NCI-H2081 treated with DMSO at 0.1 percent for 48 hours (cell line): ENCODE results near the gene ENTREP1.
"Not testable (repeated sequence)": the region's sequence is repeated elsewhere in the genome, so short reads cannot be mapped to it uniquely, and the experiment has no call there.

Experiments used
- DNase-seq: peaks from one replicate; lab custom pipeline; 2025; lab: John Stamatoyannopoulos, UW

The ENTREP1 gene

DNA sequence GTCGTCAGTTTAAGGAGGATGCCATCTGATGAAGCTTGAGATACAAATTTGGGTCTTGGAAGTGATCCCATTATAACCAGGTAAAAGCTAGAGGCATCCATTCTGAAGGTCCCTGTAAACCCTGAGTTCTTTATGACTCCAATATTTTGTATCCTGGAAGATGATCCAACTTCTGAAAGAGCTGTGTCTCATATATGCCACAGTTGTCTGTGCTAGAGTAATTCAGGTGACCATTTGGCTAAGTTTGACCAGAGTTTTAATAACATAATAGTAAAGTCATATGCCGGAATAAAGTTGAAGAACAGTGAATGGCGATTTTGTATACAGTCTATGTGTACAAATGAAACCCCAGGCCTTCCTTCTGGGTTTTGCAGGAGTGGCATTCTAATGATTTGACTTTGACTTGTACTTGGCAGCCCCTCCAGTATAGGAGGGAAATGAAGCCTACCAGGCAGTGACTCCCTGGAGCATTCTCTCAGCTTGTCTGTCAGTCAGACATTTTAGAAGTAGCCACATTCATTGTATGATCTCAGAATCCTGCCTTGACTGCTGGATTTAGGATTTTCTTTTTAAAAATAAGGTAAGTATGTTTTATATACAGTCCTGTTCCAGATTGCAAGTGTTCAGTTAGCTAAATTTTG, 39.6 kb downstream of the ENTREP1 start:
- DNase-seq, result no peak

DNA sequence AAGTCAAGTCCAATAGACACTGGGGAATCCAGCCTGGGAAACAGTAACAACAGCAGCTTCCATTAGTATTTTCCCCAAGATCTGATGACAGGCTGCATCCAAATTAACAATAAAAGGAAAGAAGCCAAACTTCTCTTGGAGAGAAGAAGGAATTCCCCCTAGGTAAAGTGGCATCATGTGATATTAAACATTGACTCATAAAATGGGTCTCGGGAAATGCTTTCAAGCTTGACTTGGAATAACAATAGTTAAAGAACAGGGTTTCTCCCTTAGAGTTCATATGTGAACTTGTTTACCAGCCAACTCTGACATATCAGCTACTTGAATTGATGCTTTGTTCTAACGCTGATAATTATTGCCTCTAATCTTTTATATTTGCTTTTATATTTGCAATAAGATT, 45.4 kb downstream of the ENTREP1 start:
- DNase-seq, result no peak

DNA sequence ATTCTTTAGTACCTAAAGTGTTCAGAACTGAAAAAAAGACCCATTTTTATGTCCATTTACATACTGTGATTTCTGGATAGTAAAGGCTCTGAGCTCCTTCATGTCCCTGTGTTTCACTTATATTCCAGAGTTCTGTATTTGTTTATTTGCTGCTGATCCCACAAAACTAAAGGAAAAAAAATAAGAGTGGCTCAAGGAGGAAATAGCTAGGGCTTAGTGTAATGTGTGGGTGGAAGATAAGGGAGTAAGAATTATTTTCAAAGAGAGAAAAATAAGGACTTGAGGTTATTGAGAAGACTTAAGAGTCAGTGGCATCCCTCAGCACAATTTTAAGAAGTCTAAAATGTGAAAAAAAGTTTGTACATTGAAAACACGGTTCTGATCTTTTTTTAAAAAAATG, 46.0 kb downstream of the ENTREP1 start:
- DNase-seq, result no peak

DNA sequence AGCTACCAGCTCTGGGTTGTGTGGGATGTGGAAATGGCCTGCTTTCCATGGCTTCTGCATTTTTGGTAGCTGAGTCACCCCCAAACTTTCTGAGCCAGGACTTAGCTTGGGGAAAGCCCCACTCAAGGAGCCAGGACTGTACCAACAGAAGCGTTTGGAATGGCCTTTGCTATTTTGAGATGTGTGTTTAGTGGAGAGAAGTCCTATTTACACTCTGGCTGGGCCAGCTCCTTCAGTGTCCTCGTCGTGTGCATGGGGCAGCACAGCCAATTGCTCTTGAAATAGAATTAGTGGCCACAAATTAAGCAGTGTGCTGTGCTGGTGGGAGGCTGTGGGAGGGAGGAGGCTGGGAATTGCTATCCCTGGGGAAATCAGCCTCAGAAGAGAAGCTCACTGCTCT, 51.6 kb downstream of the ENTREP1 start:
- no peak for DNase-seq

DNA sequence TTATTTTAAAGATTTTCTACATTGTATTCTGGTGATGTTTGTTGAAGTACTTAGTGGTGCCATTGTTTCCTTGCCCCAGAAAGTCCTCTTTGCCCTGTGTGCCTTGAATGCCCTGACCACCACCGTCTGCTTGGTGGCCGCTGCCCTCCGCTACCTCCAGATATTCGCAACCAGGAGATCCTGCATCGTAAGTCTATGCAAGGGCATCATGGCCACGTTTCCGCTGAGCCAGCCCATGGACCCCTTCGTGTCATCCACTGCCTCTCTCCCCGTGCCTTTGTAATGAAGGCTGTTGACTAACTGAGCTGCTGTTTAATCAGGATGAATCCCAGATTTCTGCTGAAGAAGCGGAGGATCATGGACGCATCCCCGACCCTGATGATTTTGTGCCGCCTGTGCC, 52.3 kb downstream of the ENTREP1 start:
- no peak for DNase-seq

DNA sequence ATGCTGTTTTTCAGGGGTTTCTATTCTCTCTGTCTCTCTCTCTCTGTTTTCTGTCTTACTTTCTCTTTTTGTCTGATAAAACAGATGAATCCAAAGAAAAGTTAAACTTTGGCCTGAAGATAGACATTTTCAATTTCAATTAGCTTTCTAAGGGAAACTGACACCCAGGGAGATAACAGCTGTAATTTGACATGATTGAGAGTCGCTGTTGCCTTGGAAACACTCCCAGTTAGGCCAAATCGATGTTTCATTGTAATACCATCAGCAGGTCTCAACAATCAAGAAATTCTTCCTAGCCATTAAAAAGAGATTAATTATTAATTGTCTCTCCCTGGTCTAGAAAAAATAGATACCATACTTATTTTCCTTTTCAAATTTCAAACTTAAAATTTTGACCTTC, 53.0 kb downstream of the ENTREP1 start:
- no peak for DNase-seq

DNA sequence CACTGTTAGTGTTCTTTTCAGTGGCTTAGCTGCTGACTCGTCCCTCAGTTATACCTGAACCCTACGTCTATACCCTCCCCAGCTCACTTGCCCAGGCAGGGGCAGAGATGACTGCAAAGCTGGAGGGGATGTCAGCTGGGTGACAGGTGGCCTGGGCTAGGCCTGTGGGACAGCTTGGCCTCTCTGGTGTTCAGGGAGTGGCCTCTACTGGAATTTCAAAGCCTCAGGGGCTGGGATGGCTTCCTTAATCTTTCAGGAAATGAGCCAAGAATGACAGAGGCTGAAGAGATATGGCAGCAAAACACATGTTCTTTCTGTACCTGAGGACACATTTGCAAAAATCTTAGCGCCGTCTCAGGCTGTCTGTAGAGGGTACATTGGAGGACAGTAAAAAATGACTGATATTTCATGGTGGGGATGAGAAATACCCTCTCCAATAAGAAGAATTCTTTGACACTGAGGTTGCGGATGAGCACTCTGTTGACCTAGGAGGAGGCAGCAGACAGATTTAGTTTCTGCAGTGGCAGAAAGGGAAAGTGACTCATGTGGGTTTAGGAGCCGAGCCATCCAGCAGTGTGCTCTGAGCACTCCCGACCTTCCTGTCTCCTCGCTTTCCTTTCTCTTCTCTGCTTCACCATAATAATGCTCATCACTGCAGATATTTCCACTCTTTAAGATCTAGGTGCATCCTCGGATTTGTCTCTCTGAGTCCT, 54.4 kb downstream of the ENTREP1 start:
- no peak for DNase-seq

DNA sequence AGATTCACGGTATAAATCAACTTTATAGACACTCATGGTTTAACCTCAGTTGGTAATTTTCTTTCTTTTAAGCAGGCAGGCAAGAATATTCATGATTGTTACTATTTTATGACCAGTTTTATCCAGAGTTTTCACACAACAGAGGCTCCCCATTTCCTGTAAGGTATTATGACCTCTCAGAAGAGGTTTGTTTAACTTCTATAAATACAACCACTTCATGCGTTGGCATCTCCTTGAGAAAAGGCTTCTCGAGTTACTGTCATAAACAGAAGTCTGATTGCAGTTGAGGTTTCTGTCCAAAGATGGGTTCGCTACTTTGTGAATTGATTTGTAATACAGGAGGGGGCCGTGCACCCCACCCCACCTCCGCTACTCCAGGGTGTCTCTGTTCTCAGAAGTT, 55.3 kb downstream of the ENTREP1 start:
- DNase-seq, result no peak

DNA sequence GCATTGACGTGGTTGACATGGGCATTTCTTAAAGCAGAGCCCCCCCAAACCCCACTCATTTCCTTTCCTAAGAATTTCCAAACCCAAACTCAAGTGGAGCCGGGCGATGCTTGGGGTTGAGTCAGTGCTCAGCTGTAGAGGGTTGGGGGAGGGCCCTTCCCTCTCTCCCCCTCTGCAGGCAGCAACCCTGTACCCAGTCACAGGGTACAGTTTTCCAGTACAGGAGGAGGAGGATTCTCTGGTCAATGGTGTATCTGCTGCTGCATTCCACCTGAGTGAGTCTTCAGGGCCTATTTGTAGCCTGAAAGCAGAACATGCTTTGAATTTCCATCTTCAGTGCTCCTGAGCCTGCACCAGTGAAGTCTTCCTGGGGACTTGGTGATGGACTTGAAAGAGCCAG, 55.8 kb downstream of the ENTREP1 start:
- DNase-seq, result no peak

DNA sequence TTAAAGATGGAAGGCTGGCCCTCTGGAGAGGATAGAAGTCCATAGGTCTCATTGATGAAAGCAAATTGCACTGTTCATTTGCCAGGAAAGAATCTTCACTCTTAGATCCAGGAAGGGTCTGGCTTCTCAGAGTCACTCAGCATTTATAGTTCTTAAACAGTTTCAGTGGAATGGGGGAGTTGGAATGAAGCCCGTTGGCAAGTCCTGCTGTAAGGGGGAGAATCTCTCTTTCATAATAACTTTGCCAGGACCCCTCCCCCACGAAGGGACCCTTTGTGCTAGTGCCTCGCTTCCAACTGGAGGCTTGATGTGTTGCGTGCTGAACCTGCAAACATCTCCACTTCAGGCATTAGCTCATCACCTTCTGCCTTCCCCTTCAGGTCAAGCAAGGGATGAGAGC, 57.1 kb downstream of the ENTREP1 start:
- no peak for DNase-seq

DNA sequence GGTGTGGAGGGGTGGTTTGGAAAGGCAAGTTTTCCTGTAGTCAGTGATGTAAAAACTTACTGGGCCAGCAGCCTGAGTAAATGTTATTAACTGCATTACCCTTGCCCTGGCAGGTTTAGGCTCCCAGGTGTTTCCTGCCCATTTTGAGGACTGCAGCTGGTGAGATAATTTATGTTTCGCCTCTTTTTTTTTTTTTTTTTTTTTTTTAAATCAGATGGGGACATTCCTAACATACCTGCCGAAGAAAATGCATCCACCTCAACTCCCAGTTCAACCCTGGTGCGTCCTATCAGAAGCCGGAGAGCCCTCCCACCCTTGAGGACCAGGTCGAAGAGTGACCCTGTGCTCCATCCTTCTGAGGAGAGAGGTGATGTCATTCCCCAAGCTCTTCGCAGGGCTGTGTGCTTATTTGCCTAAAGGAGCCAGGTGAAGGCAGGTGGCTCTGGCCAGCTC, 60.6 kb downstream of the ENTREP1 start:
- peak; percentile 14 for DNase-seq

DNA sequence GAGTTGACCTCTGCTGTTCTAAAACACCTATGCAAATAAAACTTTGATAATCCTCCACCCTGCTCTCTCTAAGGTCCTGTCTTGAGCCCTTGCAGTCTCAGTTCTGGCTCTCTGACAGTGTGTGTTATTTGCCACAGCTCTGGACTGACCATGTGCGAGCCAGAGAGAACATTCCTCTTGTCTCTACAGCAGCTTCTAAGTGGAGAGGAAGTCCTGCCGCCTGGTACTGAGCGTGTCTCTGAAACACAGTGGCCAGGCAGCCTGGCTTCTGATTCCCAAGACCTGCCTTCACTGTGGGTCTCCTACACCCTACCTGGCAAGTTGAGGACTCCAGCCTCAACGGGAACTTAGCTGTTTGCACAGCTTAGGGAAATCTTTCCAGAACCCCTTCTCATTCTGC, 61.6 kb downstream of the ENTREP1 start:
- DNase-seq, result no peak

DNA sequence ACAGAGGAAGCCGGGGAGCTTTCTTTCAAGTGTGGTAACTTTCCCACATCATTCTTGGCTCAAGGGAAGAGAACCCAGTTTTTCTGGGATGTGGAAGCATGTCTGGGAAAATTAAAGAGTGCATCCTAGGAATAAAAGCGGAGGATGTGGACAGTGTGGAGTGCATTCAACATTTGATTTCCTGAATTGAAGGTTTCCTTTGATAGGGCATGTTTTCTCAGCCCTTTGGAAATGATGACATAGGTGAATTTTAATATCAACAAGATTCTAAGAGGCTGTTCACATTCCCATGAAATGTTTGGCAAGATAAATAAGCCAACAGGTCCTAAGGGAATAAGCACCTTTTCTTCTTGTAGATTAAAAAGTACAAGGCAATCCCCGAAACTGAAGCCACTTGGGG, 63.6 kb downstream of the ENTREP1 start:
- DNase-seq, result no peak

DNA sequence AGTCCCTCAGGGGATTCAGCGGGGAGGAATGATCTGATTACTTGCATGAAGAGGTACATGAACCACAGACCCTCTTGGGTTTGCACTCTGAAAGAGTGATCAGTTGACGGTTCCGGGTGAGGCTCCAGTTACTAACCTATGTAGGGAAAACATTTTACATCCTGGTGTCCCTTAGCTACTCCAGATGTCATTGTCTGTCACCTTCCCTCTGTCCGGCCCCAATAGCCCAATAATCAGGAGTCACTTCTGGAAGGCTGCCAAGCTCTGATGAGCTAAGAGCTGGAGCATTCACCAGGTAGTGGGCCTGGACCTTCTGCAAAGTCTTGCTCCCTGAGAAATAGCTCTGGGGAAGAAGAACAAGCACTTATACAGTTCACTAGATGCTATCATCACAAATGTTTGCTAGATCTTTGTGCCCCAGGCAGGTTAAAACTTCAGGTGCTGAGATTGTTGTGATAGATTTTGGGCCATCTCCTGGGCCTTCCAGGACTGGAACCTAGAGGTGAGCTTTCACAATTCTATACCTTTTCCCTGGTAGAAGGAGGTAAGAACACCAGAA, 64.5 kb downstream of the ENTREP1 start:
- DNase-seq, result no peak

DNA sequence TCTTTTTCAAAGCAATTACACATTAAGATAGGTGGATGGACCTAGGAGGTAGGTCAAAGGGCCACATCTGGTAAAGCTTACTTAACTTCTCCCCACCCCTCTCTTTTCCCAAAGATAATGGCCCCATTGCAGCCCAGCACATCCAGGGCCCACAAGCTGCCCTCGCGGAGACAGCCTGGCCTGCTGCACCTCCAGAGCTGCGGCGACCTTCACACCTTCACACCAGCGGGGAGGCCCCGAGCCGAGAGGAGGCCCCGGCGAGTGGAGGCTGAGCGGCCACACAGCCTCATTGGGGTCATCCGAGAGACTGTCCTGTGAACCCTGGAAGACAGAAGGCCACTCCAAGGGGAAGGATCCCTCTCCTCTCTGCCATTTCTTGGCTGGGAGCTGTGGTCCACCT, 66.5 kb downstream of the ENTREP1 start:
- DNase-seq, result no peak

DNA sequence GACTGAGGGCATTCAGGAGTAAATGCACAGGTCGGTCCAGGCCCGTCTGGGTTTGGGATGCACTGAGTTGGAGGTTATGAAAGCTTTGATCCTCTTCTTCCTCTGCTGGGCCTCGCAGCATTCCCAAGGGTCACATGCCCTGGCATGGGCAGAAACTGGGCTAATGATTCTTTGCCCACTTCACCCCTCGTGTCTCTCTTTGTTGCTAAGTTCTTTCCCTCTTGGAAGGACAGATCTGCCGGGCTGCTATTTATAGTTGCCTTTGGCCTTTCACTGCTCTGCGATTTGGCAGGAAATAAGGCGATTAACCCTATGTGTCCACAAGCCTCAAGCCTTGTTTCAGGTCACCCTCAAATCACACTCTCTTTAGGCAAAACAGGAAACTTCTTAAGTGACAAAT, 66.9 kb downstream of the ENTREP1 start:
- no peak for DNase-seq

DNA sequence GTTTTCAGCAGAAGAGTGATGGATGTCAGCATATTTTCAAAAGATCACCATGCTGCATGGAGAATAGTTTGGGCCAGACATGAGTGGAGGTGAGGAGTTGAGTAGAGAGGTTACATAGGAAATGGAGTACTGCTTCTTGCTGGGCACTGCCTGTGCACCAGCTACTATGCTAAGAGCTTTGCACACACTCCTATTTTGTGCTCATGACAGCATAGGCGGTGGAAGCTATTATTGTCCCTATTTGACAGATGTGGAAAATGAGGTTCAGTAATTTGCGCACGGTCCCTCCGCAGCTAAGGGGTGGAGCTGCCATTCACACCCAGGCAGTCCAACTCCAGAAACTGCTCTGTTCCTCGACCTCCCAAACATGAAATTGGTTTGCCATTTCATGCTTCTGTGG, 67.8 kb downstream of the ENTREP1 start:
- no peak for DNase-seq

DNA sequence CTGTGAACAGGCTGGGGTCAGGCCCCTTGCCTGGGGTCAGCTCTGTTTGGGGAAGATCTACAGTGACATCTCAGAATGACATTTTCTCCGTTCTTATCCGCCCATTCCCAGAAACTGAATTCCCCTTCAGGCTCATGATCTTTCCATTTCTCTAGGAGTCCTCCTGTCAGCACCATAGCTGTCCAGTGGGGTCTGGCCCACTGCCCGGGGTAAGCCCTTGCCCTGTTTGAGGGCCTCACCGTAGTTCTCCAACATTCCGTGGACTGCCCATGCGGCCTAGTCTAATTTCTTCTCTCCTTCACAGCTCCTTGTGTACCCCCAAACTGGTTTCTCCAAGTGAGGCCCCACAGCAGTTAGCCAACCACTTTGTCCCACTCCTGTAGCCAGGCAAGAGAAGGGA, 68.4 kb downstream of the ENTREP1 start:
- DNase-seq, result no peak

DNA sequence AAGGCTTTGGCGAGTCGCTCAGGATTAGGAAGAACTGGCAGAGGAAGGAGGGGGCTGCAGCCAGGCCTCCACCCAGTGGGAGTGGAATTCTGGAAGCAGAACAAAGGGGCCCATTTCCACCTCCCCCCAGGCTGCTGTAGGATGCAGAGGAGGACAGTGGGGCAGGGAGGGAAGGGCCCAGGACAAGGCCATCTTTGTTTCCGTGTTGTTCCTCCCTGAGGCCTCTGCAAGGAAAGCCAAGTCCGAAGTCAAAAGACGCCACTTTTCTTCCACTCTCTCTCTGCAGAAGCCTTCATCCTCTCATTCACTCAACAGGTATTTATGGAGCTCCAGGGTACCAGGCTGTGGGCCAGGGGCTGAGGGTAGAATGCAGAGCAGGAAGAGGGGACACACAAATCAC, 70.7 kb downstream of the ENTREP1 start:
- DNase-seq, result no peak

DNA sequence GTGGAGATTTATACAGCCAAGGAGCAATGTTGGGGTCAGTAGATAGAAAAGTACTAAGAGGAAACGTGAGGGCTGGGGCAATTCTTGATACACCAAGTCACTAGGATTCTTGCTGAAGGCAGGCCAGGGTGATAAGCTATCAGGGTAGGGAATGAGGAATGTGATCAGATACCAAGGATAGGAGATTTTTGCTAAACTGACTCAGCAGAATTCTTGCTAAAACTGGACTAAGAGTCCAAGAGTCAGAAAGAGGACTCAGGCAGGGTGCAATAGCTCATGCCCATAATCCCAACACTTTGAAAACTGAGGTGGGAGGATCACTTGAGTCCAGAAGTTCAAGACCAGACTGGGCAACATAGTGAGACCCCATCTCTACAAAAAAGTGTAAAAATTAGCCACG, 71.7 kb downstream of the ENTREP1 start:
- DNase-seq, result no peak

DNA sequence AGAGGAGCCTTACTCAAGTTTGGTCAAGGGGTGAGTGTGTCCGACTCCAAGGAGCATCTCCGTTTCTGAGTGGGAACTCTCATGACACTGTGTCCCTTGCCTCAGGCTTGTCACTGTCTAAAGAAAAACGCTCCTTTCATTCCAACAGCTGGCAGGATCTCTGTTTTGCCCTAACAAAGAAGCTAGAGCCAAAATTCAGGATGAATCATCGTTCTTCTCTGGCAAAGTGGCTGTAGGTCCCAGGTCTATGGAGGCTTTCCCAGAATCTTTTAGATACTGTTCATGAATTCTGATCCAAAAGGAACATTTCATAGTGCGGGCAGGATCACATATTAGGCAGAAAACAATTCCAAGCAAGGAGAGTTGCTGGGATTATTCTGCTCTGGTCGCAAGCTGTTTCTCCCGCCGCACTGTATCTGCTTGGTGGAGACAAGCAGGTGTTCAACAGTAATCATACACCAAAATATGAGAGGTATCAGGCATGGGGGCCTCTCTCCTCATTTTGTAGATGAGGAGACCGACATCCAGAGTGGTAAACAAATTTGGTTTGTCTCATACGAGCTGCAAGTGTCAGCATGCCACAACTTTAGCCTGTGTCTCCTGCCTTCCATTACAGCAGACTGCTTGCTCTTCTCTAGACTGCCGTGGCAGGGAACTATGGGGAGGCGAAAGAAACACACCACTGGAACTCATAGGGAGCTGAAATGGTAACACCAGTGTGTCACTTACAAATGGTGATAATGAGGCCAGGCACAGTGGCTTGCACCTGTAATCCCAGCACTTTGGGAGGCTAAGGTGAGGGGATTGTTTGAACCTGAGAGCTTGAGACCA, 72.6 kb downstream of the ENTREP1 start:
- no peak for DNase-seq

DNA sequence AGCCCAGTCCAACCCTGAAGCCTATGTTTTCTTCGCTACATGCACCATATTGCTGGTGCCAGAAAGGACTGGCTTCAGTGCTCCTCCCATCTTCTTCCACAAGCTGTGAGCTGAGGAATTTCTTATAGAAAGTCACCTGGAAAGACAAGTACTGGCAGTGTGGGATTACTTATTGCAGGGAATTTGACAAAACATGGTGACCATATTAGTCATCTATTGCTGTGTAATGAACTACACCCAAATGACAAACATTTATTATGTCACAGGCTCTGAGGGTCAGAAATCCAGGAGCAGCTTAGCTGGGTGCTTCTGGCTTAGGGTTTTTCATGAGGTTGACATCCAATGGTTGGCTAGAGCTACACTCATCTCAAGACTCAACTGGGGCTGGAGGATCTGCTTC, 75.5 kb downstream of the ENTREP1 start:
- DNase-seq, result no peak

DNA sequence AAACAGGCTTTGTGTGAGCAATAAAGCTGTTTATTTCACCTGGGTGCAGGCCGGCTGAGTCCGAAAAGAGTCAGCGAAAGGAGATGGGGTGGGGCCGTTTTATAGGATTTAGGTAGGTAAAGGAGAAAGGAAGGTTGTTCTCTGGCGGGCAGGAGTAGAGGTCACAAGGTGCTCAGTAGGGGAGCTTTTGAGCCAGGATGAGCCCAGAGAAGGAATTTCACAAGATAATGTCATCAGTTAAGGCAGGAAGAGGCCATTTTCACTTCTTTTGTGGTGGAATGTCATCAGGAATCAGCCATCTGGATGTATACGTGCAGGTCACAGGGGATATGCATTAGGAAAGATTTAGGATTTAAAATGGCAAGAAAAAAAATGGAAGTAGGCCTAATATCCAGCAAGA, 84.9 kb downstream of the ENTREP1 start:
- DNase-seq, result not testable (repeated sequence)
